Smooth muscle cell (in vitro differentiated cells): Measurements from ENCODE around the gene NLK. TPM values are rescaled to one million over a fixed set of nuclear protein-coding genes. Genes with fewer than 3 reads are reported as not detected.
"Not testable (repeated sequence)": the region's sequence is repeated elsewhere in the genome, so short reads cannot be mapped to it uniquely, and the experiment has no call there.

ENCODE experiments used
- DNase-seq: peaks from one replicate; lab custom pipeline; 2025; ENCODE audit not compliant: unreplicated experiment; lab: John Stamatoyannopoulos, UW
- H2AFZ ChIP-seq: fragments of 200-600 bp; sonication (generic); 2 replicates; pipeline ENCODE4 v1.6.0; 2016; ENCODE audit warnings: antibody characterized with exemption, low read depth, mild to moderate bottlenecking
- H3F3A ChIP-seq: fragments of 200-600 bp; sonication (generic); 2 replicates; pipeline ENCODE4 v1.6.0; 2017; ENCODE audit warnings: antibody characterized with exemption, low read depth
- H3K27ac ChIP-seq: fragments of 200-600 bp; sonication (generic); 2 replicates; pipeline ENCODE4 v1.5.1; 2016; ENCODE audit warnings: low read depth, mild to moderate bottlenecking
- H3K27me3 ChIP-seq: fragments of 200-600 bp; sonication (generic); 2 replicates; pipeline ENCODE4 v1.6.1; 2016; ENCODE audit warnings: low read depth, mild to moderate bottlenecking
- H3K36me3 ChIP-seq: fragments of 200-600 bp; sonication (generic); 2 replicates; pipeline ENCODE4 v1.5.1; 2016; ENCODE audit warnings: low read depth
- H3K4me1 ChIP-seq: fragments of 200-600 bp; sonication (generic); 2 replicates; pipeline ENCODE4 v1.5.1; 2016; ENCODE audit warnings: low read depth
- H3K4me2 ChIP-seq: fragments of 200-600 bp; sonication (generic); 2 replicates; pipeline ENCODE4 v1.6.0; 2016; ENCODE audit warnings: mild to moderate bottlenecking
- H3K4me3 ChIP-seq: fragments of 200-600 bp; sonication (generic); 2 replicates; pipeline ENCODE4 v1.5.1; 2016; ENCODE audit warnings: mild to moderate bottlenecking
- H3K79me2 ChIP-seq: fragments of 200-600 bp; sonication (generic); 2 replicates; pipeline ENCODE4 v1.6.0; 2016; ENCODE audit warnings: low read depth, mild to moderate bottlenecking
- H3K9ac ChIP-seq: fragments of 200-600 bp; sonication (generic); 2 replicates; pipeline ENCODE4 v1.6.0; 2016; ENCODE audit warnings: low read depth
- H3K9me3 ChIP-seq: fragments of 200-600 bp; sonication (generic); replicated peaks from 2 replicates; pipeline ENCODE4 v1.5.1; 2016; ENCODE audit warnings: low read depth
- H4K20me1 ChIP-seq: fragments of 200-600 bp; sonication (generic); 2 replicates; pipeline ENCODE4 v1.6.0; 2016; ENCODE audit warnings: low read depth
- CTCF ChIP-seq: fragments of 200-600 bp; sonication (generic); IDR thresholded peaks from 2 replicates; pipeline ENCODE4 v1.5.1; 2017; ENCODE audit warnings: borderline replicate concordance, mild to moderate bottlenecking, antibody characterized with exemption; ENCODE audit not compliant: insufficient read depth, poor library complexity, severe bottlenecking
- WGBS: methylation state at CpG from one replicate; pipeline ENCODE4 v1.1.7; 2016; ENCODE audit warnings: low lambda C conversion rate; 5-methylcytosine and 5-hydroxymethylcytosine counted together
- polyA plus RNA-seq: library from polyadenylated mRNA; unstranded; fragments of >200 nt; fragmentation: Nextera tagmentation; extraction: Ambion mirVana; gene quantifications from 2 replicates; pipeline ENCODE4 v1.2.1, GENCODE V29; 2016
- total RNA-seq: library from RNA; depleted of rRNA; stranded (reverse); fragments of >200 nt; gene quantifications from 2 replicates; pipeline ENCODE4 v1.2.3, GENCODE V29; 2014

Gene NLK
- total and polyA plus RNA-seq, 2 experiments from 2014 or later: 1.8 to 18.0 TPM

GRCh38 chr17:28206292-28206691, 163.8 kb downstream of the NLK start:
- no peak for TF ChIP-seq CTCF
- no peak overlapping the region for H3K27ac ChIP-seq
- H3K4me2 ChIP-seq: no peak overlapping the region

GRCh38 chr17:28211811-28212210, 169.3 kb downstream of the NLK start:
- no peak for DNase-seq
- Histone ChIP-seq H3K9me3 (no peaks in the 10 kb centered on the region), H3K79me2 (no peaks in the 10 kb centered on the region), H3K4me2 (no peak overlapping the region), H3K9ac (no peak overlapping the region), H3K4me1 (no peaks in the 10 kb centered on the region), H3K27me3 (no peaks in the 10 kb centered on the region), H3K27ac (no peak overlapping the region), H4K20me1 (no peaks in the 10 kb centered on the region), H2AFZ (no peak overlapping the region), H3F3A (no peaks in the 10 kb centered on the region), H3K4me3 (no peak overlapping the region), H3K36me3 (no peaks in the 10 kb centered on the region)
- no peak for TF ChIP-seq CTCF
- WGBS: 90% methylated on average over 7 of the region's 7 CpGs

More at GRCh38 chr17:28206292-28206691, 163.8 kb downstream of the NLK start:
- no peaks in the 10 kb centered on the region for H4K20me1 ChIP-seq
- no peak overlapping the region for H2AFZ ChIP-seq
- no peaks in the 10 kb centered on the region for H3K4me1 ChIP-seq
- no peaks in the 10 kb centered on the region for H3K79me2 ChIP-seq
- no peak overlapping the region for H3K9ac ChIP-seq
- no peaks in the 10 kb centered on the region for H3K36me3 ChIP-seq
- DNase-seq: no peak
- H3K27me3 ChIP-seq: no peaks in the 10 kb centered on the region
- H3F3A ChIP-seq: no peaks in the 10 kb centered on the region
- no peak overlapping the region for H3K4me3 ChIP-seq
- no peaks in the 10 kb centered on the region for H3K9me3 ChIP-seq

GRCh38 chr17:28213578-28213977, 171.1 kb downstream of the NLK start:
- not testable (repeated sequence) for H4K20me1 ChIP-seq, H3K9ac ChIP-seq, H3K4me3 ChIP-seq, H3K4me1 ChIP-seq, H2AFZ ChIP-seq, H3K27ac ChIP-seq, H3K9me3 ChIP-seq, H3K4me2 ChIP-seq, H3K36me3 ChIP-seq, DNase-seq, H3F3A ChIP-seq, H3K27me3 ChIP-seq, H3K79me2 ChIP-seq
- 96% methylated on average over 2 of the region's 2 CpGs for WGBS

GRCh38 chr17:28216052-28216451, 173.6 kb downstream of the NLK start:
- no peaks in the 10 kb centered on the region for H3K79me2 ChIP-seq
- no peak overlapping the region for H2AFZ ChIP-seq
- H4K20me1 ChIP-seq: no peaks in the 10 kb centered on the region
- H3F3A ChIP-seq: no peaks in the 10 kb centered on the region
- no peaks in the 10 kb centered on the region for H3K4me1 ChIP-seq
- 89% methylated on average over 3 of the region's 3 CpGs for WGBS
- no peaks in the 10 kb centered on the region for H3K27me3 ChIP-seq
- no peak overlapping the region for H3K4me3 ChIP-seq
- H3K36me3 ChIP-seq: no peaks in the 10 kb centered on the region
- TF ChIP-seq CTCF: no peak
- no peak overlapping the region for H3K27ac ChIP-seq
- no peak overlapping the region for H3K9ac ChIP-seq
- H3K4me2 ChIP-seq: no peak overlapping the region
- no peaks in the 10 kb centered on the region for H3K9me3 ChIP-seq
- no peak for DNase-seq
